ENCODE data around the gene DSTN. TPM values are rescaled to one million over a fixed set of nuclear protein-coding genes. Genes with fewer than 3 reads are reported as not detected.

Gene DSTN
- total RNA-seq, 4 donors from 2014 or later = 111 to 151 (median 117) TPM

DNA sequence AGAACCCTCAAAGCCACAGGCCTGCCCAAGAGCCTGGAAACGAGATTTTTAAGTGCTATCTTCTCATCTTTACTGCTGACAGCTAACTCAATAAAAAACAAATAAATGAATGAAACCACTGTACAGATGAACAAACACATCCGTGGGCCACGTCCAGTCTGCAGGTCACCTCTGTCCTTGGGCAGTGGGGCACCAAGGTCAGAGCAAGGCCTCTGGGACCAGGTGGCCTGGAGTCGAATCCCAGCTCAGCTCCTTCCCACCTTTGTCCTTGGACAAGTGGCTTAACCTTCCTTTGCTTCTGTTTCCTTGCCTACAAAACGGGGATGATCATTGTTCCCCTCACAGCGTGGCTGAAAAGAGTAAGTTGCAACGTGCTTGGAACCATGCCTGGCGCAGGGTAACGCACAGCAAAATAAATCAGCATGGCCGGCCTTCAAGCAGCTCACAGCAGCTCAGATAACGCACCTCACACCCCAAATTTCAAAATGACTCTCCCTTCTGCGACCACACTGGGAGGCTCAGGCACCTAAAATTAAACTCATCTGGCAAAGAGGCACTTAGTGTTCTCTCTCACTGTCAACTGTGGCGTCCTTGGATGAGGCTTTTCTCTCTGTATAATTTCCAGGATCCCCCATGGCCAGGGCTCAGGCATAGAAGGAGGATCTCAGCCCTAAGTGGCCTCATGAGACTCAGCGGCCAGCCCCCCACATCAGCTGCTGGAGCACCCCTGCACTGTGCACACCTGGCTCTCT, 76.5 kb downstream of the DSTN start:
- H3K27ac ChIP-seq = peak overlapping the region in 1 of 4 donors; percentile 3
- peaks cover 0 to 82% (median 7%) of the 10 kb centered on the region in 4 donors for H3K4me1 ChIP-seq
- peaks cover 0 to 19% (median 0%) of the 10 kb centered on the region in 3 donors for H3K36me3 ChIP-seq
- TF ChIP-seq, protein P1, sequence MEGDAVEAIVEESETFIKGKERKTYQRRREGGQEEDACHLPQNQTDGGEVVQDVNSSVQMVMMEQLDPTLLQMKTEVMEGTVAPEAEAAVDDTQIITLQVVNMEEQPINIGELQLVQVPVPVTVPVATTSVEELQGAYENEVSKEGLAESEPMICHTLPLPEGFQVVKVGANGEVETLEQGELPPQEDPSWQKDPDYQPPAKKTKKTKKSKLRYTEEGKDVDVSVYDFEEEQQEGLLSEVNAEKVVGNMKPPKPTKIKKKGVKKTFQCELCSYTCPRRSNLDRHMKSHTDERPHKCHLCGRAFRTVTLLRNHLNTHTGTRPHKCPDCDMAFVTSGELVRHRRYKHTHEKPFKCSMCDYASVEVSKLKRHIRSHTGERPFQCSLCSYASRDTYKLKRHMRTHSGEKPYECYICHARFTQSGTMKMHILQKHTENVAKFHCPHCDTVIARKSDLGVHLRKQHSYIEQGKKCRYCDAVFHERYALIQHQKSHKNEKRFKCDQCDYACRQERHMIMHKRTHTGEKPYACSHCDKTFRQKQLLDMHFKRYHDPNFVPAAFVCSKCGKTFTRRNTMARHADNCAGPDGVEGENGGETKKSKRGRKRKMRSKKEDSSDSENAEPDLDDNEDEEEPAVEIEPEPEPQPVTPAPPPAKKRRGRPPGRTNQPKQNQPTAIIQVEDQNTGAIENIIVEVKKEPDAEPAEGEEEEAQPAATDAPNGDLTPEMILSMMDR (IDR thresholded peaks at IDR 0.05) = no peak
- TF ChIP-seq POLR2A (IDR thresholded peaks at IDR 0.05) = no peak
- H3K27me3 ChIP-seq = no peaks in the 10 kb centered on the region
- DNase-seq = peak in 1 of 3 donors; percentile 38
- H3K4me3 ChIP-seq = no peak overlapping the region
- no peaks in the 10 kb centered on the region for H3K9me3 ChIP-seq

DNA sequence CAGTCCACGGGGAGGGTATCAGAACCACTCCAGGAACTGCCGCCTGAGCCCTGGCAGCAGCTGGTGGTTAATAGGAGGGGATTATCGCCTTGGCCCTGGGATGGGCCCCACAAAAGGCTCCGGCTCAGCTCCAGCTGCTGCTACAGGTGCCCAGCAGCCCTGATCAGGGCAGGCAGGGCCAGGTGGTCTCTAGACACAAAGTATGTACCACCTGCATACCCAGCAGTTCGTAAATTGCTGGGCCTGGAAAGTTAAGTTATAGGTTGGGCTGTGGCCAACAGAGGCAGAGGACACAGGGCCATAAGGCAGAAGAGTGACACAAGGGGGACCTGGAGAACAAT, 77.1 kb downstream of the DSTN start:
- Histone ChIP-seq H3K27me3 (no peaks in the 10 kb centered on the region), H3K9me3 (no peaks in the 10 kb centered on the region), H3K4me1 (peaks cover 0 to 88% (median 7%) of the 10 kb centered on the region in 4 donors), H3K4me3 (no peak overlapping the region), H3K27ac (no peak overlapping the region), H3K36me3 (peaks cover 0 to 14% (median 0%) of the 10 kb centered on the region in 3 donors)
- no peak for TF ChIP-seq POLR2A (IDR thresholded peaks at IDR 0.05)
- TF ChIP-seq, protein P1 (IDR thresholded peaks at IDR 0.05) = no peak
- peak in 1 of 3 donors; percentile 40 for DNase-seq

DNA sequence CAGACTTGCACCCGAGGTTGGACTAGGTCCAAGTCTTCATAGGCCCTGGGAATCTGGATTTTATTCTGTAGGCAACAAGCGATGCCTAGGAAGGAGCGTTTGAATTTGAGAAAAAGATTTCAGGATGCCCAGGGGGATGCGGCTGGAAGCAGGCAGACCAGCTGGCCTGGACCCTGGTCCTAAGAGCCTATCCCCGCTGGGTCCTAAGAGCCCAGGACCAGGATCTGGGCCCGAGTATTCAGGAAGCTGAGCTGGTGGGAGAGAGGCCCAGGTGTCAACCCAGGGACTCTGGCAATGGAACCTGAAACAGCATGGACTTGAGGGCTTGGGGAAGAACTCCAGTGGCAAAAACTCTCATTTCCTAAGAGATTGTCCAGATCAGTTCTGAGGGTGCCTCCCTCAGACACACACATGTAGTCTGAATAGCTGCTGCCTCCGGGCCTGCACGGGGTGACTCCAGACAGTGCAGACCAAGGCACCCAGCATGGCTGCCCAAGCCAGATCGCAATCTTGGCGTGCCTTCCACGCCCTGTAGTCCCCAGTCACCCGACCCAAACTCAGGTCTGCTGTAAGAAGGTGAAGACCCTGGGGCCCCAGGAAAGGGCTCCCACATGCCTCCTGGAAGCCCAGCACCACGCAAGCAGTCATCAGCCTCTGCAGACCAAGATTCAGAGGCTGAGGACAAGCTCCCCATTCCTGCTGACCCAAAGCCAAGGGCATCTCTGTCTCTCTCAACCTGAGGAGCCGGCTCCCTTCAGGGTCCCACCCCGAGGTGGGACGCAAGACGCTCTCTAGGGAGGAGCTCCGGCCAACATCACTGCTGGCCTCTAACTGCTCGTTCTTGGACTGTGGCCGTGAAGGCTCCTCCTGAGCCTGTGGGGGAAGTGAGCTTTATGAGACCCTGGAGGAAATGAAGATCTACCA, 77.8 kb downstream of the DSTN start:
- peaks cover 0 to 11% (median 0%) of the 10 kb centered on the region in 3 donors for H3K36me3 ChIP-seq
- H3K27me3 ChIP-seq = no peaks in the 10 kb centered on the region
- H3K4me1 ChIP-seq = peaks cover 0 to 95% (median 7%) of the 10 kb centered on the region in 4 donors
- H3K27ac ChIP-seq = peak overlapping the region in 1 of 4 donors; percentile 4
- no peak overlapping the region for H3K4me3 ChIP-seq
- TF ChIP-seq, protein P1 (IDR thresholded peaks at IDR 0.05) = no peak
- no peak for TF ChIP-seq POLR2A (IDR thresholded peaks at IDR 0.05)
- no peaks in the 10 kb centered on the region for H3K9me3 ChIP-seq
- peak in 1 of 3 donors; percentile 47 for DNase-seq

DNA sequence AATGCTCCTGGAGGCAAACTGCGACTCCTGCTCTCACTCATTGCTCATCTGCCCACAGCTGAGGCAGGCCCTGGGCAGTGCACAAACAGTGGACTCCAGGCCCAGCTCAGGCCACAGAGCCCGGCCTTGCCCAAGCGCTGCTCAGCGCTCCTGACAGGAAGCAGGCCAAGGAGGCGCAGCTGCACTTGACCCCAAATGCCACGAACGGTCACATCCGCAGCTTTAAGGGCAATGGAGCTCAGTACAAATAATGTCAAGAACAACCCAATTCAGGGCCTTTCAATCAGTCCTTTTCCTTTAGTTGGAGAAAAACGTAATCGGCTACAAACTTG, 78.4 kb downstream of the DSTN start:
- no peak for TF ChIP-seq POLR2A (IDR thresholded peaks at IDR 0.05)
- no peaks in the 10 kb centered on the region for H3K9me3 ChIP-seq
- DNase-seq = peak in 1 of 3 donors; percentile 49
- no peaks in the 10 kb centered on the region for H3K27me3 ChIP-seq
- H3K27ac ChIP-seq = peak overlapping the region in 1 of 4 donors; percentile 4
- H3K4me3 ChIP-seq = no peak overlapping the region
- peaks cover 0 to 96% (median 7%) of the 10 kb centered on the region in 4 donors for H3K4me1 ChIP-seq
- peaks cover 0 to 10% (median 0%) of the 10 kb centered on the region in 3 donors for H3K36me3 ChIP-seq

DNA sequence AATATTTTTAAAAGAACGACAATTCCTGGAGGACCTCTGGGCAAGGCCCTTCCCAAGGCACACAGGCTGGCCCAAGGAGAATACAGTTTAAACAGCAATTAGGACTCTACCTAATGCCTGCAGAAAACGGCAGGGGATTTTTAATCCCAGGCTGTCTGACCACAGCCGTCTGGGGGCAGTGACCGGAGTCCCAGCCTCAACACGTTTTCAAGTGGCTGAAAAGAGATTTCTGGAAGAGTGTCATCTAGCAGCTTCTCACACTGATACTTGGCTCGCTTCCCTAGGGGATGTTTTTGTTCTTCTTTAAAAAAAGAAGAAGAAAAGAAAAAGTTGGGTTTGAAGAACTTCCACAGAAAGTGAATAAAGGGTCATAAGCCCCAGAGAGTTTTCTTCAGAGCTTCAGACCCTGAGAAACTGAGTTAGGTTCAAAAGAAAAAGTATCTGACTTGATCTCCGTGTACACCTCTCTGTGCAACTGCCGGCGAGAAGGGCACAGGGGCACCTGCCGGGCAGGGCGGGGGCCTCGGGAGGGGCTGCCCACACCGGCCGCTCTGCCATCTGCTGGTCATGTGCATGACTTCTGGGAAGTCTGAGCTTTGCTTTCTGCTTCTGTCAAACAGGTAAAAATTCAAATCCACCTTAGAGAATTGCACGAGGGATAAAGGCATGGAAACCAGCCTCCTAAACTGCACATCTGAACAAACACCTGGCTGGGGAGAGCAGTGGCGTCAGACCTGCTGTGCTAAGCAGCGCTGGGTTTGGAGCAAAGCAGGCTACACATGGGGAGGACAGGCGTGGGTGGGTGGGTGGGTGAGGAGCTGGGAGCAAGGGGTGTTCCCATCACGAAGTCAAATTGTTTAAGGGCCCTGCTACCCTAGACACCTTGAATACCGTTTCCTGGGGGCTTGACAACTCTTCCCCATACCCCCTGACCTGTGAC, 79.2 kb downstream of the DSTN start:
- peaks cover 0 to 89% (median 7%) of the 10 kb centered on the region in 4 donors for H3K4me1 ChIP-seq
- peak overlapping the region in 1 of 4 donors; percentile 25 for H3K27ac ChIP-seq
- H3K27me3 ChIP-seq = no peaks in the 10 kb centered on the region
- TF ChIP-seq, protein P1 (IDR thresholded peaks at IDR 0.05) = peak in 5 of 6 experiments; percentile 10 to 59 (median 46)
- no peak for TF ChIP-seq POLR2A (IDR thresholded peaks at IDR 0.05)
- H3K4me3 ChIP-seq = no peak overlapping the region
- H3K9me3 ChIP-seq = no peaks in the 10 kb centered on the region
- H3K36me3 ChIP-seq = peaks cover 0 to 12% (median 0%) of the 10 kb centered on the region in 3 donors
- DNase-seq = peak in 2 of 3 donors; percentile 70 to 71

Measured in Peyer's patch (tissue), 4 donors.